ENCODE results near the gene MAP4K4. TPM values are rescaled to one million over a fixed set of nuclear protein-coding genes. Genes with fewer than 3 reads are reported as not detected.

The MAP4K4 gene
- total and polyA plus RNA-seq, 2 of the 4 experiments (the other 2 are of a cell fraction) = 89.4 to 124 TPM

DNA sequence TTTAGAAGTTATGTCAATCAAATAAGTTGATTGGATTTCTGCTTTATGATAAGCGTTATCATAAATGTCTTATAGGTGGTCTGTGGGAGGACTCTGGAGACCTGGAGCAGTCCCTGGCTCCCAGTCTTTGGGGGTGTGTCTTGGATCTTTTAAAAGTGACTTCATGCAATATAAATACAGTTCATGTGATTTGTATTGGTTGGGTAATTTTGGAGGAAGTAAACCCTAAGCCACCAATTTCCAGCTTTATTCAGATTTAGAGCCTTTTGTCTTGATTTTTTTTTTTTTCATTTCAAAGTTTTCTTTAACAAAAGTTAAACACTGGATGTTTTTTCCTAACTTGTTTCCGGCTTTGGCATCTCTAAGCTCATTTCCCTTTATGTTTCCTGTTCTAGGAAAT, 68.8 kb downstream of the MAP4K4 start:
- no TSS peak for BruUV-seq (replicated peaks)
- H4K20me1 ChIP-seq (ENCODE audit: insufficient read depth, low read length) = peaks cover 88% of the 10 kb centered on the region

More for the DNA sequence above, 68.8 kb downstream of the MAP4K4 start:
- Histone ChIP-seq H3K18ac (ENCODE audit: low read depth, low read length) (no peak overlapping the region), H3K9me1 (ENCODE audit: insufficient read depth, low read length) (peaks cover 31% of the 10 kb centered on the region), H3K4me1 (ENCODE audit: control insufficient read depth, insufficient read depth, low read length) (peaks cover 34% of the 10 kb centered on the region), H3K56ac (ENCODE audit: extremely low read depth, insufficient read depth, low read length) (no peak overlapping the region), H4K8ac (ENCODE audit: low read depth in 2 of 2, low read length in 2 of 2) (no peak overlapping the region), H2AK9ac (replicated peaks; ENCODE audit: low read depth, low read length, poor library complexity) (no peak overlapping the region), H3K79me1 (ENCODE audit: low read depth in 1 of 2, low read length in 2 of 2) (peaks cover 9 to 68% of the 10 kb centered on the region in 2 experiments), H3K4me3 (ENCODE audit: insufficient read depth, low read depth, low read length) (no peak overlapping the region), H2AFZ (replicated peaks; ENCODE audit: low read length, poor library complexity) (no peak overlapping the region), H4K91ac (ENCODE audit: insufficient read depth, low read depth, low read length) (no peak overlapping the region), H3K14ac (replicated peaks; ENCODE audit: low read depth, low read length) (no peak overlapping the region), H2AK5ac (ENCODE audit: low read depth, low read length) (peak overlapping the region; percentile 9; the same call in 1 of the 2 replicates), H3K9me3 (ENCODE audit: control insufficient read depth, insufficient read depth, low read length) (no peaks in the 10 kb centered on the region), H3K4me2 (ENCODE audit: low read depth, low read length) (peak overlapping the region; percentile 68; the same call in 1 of the 2 replicates), H2BK15ac (ENCODE audit: low read depth, low read length) (0 out of 3 replicates have a peak overlapping the region, but pooled peaks have one; percentile 17), H3K4ac (ENCODE audit: low read depth, low read length) (peak overlapping the region; percentile 12; the same call in 1 of the 2 replicates), H3K23ac (ENCODE audit: low read depth, low read length) (no peak overlapping the region; the same call in 1 of the 2 replicates), H3K27ac (ENCODE audit: insufficient read depth, low read length) (no peak overlapping the region), H3K27me3 (ENCODE audit: control insufficient read depth, insufficient read depth, low read length) (no peaks in the 10 kb centered on the region), H3K36me3 (ENCODE audit: control insufficient read depth, insufficient read depth, low read length) (no peaks in the 10 kb centered on the region), H2BK120ac (ENCODE audit: low read depth, low read length) (no peak overlapping the region), H2BK5ac (ENCODE audit: low read depth, low read length, poor library complexity, severe bottlenecking) (peak overlapping the region; percentile 48), H2BK20ac (ENCODE audit: low read depth, low read length) (no peak overlapping the region), H3K9ac (ENCODE audit: low read depth, low read length) (no peak overlapping the region; the same call in 1 of the 2 replicates), H4K5ac (ENCODE audit: low read depth, low read length) (no peak overlapping the region)
- TF ChIP-seq FOS (IDR thresholded peaks at IDR 0.05; ENCODE audit: low read depth, low read length) = no peak
- TF ChIP-seq SMC3 (IDR thresholded peaks at IDR 0.05; ENCODE audit: low read depth, low read length) = no peak
- TF ChIP-seq CTCF (conservative IDR thresholded peaks at IDR 0.05; ENCODE audit: low read depth, low read length) = no peak
- TF ChIP-seq BHLHE40 (IDR thresholded peaks at IDR 0.05; ENCODE audit: low read depth, low read length) = no peak
- TF ChIP-seq NFE2L2 (IDR thresholded peaks at IDR 0.05; ENCODE audit: low read depth, low read length) = no peak
- no peak for TF ChIP-seq CHD1 (IDR thresholded peaks at IDR 0.05; ENCODE audit: low read depth, low read length)
- TF ChIP-seq MAZ (IDR thresholded peaks at IDR 0.05; ENCODE audit: borderline replicate concordance, low read depth, low read length) = no peak
- no peak for TF ChIP-seq USF2 (IDR thresholded peaks at IDR 0.05; ENCODE audit: low read depth, low read length)
- no peak for TF ChIP-seq MAFK (IDR thresholded peaks at IDR 0.05; ENCODE audit: low read depth, low read length)
- TF ChIP-seq RAD21 (IDR thresholded peaks at IDR 0.05; ENCODE audit: low read length) = no peak
- no peak for TF ChIP-seq CEBPB (IDR thresholded peaks at IDR 0.05; ENCODE audit: low read depth, low read length)
- no peak for TF ChIP-seq MXI1 (IDR thresholded peaks at IDR 0.05; ENCODE audit: borderline replicate concordance, low read depth, low read length)
- TF ChIP-seq, protein P1, sequence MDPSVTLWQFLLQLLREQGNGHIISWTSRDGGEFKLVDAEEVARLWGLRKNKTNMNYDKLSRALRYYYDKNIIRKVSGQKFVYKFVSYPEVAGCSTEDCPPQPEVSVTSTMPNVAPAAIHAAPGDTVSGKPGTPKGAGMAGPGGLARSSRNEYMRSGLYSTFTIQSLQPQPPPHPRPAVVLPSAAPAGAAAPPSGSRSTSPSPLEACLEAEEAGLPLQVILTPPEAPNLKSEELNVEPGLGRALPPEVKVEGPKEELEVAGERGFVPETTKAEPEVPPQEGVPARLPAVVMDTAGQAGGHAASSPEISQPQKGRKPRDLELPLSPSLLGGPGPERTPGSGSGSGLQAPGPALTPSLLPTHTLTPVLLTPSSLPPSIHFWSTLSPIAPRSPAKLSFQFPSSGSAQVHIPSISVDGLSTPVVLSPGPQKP (IDR thresholded peaks at IDR 0.05; ENCODE audit: borderline replicate concordance, low read depth, low read length) = no peak
- TF ChIP-seq RCOR1 (IDR thresholded peaks at IDR 0.05; ENCODE audit: insufficient replicate concordance, low read length) = no peak
- TF ChIP-seq POLR2A (IDR thresholded peaks at IDR 0.05; ENCODE audit: low read depth, low read length) = no peak
- dilution Hi-C loops (cut with HindIII; ENCODE audit: low sequenced_read_pairs, unreplicated experiment) = no loop called here
- ChIA-PET POLR2A (ENCODE audit: unreplicated experiment) (no interaction called here), CTCF (interaction anchor here (1.4 to 1.9 kb wide), 2 partner anchors 10 to 65 kb away, joined by 3 to 11 read pairs; no protein-coding TSS in a partner anchor)
- in situ Hi-C loops (cut with MboI; ENCODE audit: low sequenced_read_pairs) = no loop called here
- no CpG with 5 or more reads among the region's 2 CpGs for WGBS, 2 experiments (ENCODE audit: extremely low coverage in 2 of 2, insufficient read length in 1 of 2)
- no peak for ATAC-seq (ENCODE audit: low read depth)
- DNase-seq = no peak
- intact Hi-C loops (cut with micrococcal nuclease) = no loop called here
